GM19043 (cell line): Measurements from ENCODE around the gene CRTAC1.

Experiments used
- ATAC-seq: cut with Tn5 transposase; IDR thresholded peaks from one replicate; pipeline ENCODE4 v1.9.1; 2021; ENCODE audit warnings: low read depth; ENCODE audit not compliant: unreplicated experiment

CRTAC1 gene

DNA sequence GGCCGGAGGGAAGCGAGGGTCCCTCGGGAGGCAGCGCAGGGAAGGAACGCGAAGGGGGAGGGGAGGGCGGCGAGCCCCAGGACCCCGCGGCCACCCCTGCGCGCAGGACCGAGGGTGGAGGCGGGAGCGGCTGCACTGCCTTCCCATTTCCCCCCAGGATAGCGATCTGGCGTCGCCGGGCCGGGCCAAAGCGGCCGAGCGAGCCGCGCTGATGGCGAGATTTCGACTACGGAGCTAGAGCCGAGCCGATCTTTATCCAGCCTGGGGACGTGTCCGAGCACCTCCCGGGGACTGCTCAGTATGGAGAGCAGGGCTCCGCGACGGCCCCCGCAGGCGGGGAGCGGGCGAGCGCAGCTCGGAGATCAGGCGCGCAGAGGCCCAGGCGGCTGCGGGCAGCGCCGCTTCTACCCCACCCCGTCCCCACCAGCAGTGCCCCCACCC is 590 bp upstream of the CRTAC1 start:
- ATAC-seq: no peak

DNA sequence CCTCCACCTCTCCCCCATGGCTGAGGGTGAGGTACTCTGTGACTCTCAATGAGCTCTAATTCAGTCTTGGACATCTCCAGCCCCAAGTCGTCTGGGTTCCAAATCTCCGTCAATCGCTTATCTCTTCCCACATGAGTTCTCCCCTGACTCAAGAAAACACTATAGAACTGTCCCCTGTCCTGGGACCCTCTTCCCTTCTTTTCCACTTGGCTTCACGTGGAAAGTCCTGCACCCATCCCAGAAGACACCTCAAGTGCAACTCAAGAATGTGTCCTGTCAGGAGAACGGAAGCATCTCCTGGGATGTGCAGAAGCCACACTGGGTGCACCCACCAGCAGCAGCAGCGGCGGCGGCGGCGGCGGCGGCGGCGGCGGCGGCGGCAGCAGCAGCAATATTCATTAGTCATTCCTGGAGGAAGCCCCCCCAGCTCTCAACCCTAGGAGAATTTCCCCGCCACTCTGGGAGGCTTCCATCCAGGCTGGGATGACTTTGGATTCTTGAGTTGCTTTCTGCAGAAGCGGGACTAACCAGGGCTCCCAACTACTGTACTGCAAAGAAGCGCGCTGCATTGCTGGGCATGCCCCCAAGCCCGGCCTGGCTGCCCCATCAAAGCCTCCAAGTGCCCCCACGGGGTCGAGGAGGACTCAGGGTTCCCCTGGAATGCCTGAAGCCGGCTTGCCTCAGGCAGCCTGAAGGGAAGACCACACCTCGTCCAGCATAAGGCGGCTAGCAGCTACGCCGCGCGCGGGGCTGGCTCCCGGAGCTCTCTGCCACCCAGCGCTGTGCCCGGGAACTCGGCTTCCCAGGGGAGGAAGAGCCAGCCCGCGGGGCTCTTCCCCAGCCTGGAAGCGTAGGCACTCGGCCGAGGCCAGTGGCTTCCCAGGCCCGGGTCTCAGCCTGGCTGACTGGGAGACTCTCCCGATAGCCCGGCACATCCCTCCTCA is 1.0 kb downstream of the CRTAC1 start:
- no peak for ATAC-seq

DNA sequence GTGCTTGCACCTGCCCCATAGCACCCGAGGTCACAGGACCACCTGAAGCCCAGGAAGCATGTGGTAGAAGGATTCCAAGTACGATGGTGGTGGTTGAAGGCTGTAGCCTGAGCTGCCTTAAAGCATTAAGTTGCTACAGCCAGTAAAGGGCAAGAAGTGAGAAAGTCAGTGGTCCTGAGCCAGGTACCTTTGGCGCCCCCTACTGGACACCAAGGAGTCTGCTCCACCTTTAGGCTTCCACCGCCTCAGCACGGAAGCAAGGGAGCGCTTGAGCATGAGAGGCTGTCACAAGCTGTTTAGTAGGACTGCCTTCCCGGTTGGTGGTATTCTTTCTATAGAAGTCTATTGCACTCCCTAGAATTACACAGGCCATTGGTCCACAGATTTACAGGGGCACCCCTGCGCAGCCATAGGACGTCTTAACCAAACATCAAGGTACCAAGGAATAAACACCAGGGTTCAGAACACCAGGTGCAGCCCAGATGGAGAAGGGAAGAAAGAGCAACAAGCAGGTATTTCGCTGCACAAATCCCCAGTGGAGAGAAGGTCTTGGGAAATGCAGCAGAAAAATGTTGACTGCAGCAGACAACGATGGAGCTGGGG is 2.2 kb downstream of the CRTAC1 start:
- ATAC-seq: no peak

- ATAC-seq: no peak
These were observed 7.4 kb downstream of the CRTAC1 start for GRCh38 chr10:98023024-98023423.

DNA sequence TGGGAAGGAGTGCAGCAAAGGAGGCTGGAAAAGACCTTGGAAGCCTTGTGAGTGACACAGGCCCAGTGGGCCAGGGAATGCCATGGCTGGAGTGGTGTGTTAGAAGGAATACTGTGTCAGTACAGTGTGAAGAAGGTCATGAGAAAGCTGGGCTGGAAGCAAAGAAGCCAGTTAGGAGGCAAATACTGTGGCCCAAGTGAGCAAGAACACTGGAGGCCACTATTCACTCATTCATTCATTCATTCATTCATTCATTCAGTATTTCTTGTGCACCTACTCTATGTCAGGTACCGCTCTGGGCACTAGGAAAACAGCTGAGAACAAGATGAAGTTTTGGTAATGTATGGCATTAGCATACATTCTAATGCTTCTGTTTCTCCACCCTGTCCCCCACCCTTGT is 9.6 kb downstream of the CRTAC1 start:
- ATAC-seq: no peak

GRCh38 chr10:98020254-98020653 is 10.2 kb downstream of the CRTAC1 start:
- ATAC-seq: no peak

GRCh38 chr10:98019784-98020183 is 10.6 kb downstream of the CRTAC1 start:
- ATAC-seq: no peak

GRCh38 chr10:98016772-98017475 is 13.5 kb downstream of the CRTAC1 start:
- ATAC-seq: no peak

- ATAC-seq: no peak
These were observed 16.6 kb downstream of the CRTAC1 start for GRCh38 chr10:98013776-98014175.

DNA sequence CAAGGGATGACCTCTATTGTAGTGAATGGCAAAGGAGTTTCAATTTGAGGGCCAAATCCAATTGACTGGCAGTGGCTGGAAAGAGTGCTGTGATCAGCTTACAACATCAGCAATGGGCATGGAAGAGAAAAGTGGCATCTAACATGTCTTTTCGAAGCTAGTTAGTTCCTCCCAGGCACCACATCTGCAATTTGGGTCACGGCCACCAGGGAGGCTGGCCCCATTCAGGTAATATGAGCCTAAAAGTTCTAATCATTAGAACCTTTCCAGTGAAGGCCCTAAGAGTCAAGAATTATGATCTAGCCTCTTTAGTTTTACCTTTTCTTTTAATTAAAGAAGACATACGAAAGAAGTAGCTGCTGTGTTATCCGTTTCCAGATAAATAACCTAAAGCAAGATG is 17.3 kb downstream of the CRTAC1 start:
- ATAC-seq: no peak

- no peak for ATAC-seq
These were observed 17.8 kb downstream of the CRTAC1 start for GRCh38 chr10:98012644-98013043.

DNA sequence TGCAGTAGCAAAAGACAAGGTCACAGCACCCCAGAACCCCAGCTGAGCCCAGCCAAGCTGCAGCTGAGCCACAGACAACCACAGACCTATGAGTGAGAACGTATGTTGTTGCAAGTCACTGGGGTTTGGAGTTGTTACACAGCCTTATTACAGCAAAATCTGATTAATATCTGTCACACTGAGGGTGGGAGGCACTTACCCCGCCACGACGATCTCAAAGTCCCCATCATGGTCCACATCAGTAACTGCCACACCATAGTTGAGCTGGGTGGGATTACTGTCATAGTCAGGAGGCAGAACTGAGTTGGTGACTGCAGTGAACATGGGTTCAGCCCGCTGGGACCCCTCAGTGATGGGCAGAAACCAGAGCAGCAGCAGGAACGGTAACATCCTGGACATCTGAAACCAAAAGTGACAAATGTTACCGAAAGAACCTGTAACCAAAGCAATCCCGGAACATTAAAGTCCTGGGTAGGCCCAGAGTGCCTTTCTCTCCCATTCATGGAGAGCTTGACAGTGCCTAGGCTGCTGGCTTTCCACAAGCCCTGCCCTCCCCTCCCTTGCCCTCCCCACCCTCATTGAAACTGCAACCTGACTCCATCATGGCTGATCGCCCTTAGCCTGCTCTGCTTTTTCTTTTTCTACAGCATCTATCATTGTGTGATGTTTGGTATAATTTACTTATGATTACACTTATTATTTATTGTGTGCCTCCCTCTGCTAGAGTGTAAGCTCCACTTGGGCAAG is 19.3 kb downstream of the CRTAC1 start:
- ATAC-seq: no peak

DNA sequence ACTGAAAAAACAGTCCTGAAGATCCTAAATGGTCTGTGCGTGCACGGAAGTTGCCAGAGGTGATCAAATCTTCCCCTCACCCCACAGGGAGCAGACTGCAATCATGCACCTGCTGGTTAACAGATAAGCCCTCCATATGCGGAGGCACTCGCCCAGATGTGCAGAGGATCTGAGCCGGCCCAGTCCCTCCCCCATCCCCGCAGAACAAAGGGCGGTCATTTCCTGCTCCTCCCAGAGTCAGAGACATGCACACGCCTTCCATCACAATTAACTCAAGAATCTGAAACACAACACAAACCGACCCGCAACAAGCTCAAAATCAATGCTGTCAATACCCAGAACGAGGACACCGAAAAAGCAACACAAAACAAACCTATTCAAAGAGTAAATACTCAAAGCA is 24.2 kb downstream of the CRTAC1 start:
- no peak for ATAC-seq

- ATAC-seq: no peak
These were observed 28.7 kb downstream of the CRTAC1 start for GRCh38 chr10:98001736-98002135.

DNA sequence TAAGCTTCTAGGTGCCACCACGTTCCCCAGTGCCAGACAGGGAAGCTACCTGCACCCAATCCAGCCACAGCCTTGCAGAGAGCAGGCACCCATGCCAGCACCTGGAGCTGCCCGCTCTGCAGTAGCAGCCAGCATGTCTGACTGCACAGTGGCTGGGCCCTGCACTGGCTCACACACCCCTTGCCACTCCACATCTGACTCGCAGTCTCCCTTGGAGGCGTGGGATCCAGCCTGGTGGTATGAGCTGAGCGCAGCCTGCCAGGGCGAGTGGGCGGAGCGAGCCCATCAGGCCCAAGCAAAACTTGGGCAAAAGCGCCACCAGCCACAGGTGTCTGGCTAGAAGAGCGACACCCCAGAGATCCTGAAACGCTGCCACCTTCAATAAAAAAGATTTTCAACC is 30.1 kb downstream of the CRTAC1 start:
- ATAC-seq: no peak

GRCh38 chr10:97999923-98000248 is 30.5 kb downstream of the CRTAC1 start:
- ATAC-seq: no peak

- no peak for ATAC-seq
These were observed 31.1 kb downstream of the CRTAC1 start for GRCh38 chr10:97999066-97999922.

DNA sequence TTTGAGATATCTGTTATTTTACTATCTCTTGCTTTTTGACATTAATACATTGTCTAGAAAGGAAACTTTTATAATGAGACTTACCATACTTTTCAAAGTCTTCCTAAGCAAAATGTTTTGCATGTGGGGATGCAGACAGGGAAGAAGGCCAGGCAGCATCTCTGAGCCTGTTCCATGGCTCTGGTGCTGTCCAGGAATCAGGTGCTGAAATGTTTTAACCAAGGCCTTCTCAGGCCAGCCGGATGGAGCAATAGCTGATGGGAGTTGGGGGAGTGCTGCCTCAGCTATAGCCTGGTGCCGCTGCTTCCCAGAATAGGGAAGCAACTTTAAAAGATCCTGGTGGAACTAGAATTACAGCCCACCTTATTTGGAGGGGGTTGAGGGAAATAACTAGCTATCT is 38.5 kb downstream of the CRTAC1 start:
- ATAC-seq: no peak

DNA sequence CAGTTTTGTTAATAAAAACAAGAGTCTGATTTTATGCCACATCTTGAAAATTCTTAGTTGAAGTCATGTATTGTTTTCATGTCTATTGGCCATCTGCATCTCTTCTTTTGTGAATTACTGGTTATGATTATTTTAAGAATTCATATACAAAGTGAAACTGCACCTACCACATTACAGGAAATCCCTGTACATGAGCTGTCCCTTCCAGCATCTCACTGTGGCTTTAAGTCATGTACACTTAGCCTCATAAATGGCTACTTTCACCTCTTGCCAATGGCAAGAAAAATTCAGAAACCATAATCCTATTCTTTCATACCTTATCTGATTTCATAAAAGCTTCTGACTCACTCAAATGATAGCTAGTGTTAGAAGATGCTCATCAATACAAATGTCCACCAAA is 48.6 kb downstream of the CRTAC1 start:
- no peak for ATAC-seq

GRCh38 chr10:97977673-97978072 is 52.7 kb downstream of the CRTAC1 start:
- no peak for ATAC-seq
